SU-DHL-6 (cell line): ENCODE results near the gene CACNG5.

Source experiments
- CTCF ChIP-seq: fragments of 200-600 bp; sonication (generic); IDR thresholded peaks from one replicate; pipeline ENCODE4 v1.5.1; 2017; ENCODE audit warnings: antibody characterized with exemption, mild to moderate bottlenecking, low read length, moderate library complexity; ENCODE audit not compliant: insufficient read depth, poor library complexity, severe bottlenecking
- EZH2phosphoT487 ChIP-seq: fragments of 200-600 bp; sonication (generic), shearing (Covaris generic); conservative IDR thresholded peaks from 2 replicates; pipeline ENCODE4 v1.6.1; 2018; ENCODE audit warnings: mild to moderate bottlenecking, antibody characterized with exemption, low read length, moderate library complexity, mixed read lengths

- TF ChIP-seq CTCF (no peak), EZH2phosphoT487 (no peak)
Measured at GRCh38 chr17:66836063-66837005, 1.4 kb downstream of the CACNG5 start.
